Measurements from ENCODE around the gene VILL. TPM values are rescaled to one million over a fixed set of nuclear protein-coding genes. Genes with fewer than 3 reads are reported as not detected.
"Not testable (repeated sequence)": the region's sequence is repeated elsewhere in the genome, so short reads cannot be mapped to it uniquely, and the experiment has no call there.

Gene VILL
- total RNA-seq, 1 donor from 2014 or later = 12.8 TPM

DNA sequence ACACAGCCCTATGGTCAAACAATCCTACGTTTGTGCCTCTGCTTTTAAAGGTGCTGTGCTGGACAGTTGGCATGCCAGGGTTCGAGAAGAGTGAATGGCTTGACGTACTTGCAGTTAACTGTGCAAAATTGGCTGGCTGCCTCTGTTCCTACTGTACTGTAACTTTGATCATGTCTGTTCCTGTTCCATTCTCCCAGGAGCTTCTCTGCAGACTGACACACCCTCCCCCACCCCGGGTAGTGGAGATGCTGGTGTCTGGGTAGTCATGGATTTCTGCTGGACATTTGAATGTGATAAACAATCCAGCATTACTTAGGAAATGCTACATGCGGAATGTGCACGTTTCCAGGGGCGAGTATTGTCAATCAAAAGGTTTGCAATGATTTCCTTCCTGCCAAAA lies 6.5 kb upstream of the VILL start:
- no peaks in the 10 kb centered on the region for H3K4me1 Mint-ChIP-seq (ENCODE audit: low read depth)
- H3K4me3 Mint-ChIP-seq (ENCODE audit: low read depth) = no peak overlapping the region
- H3K27ac Mint-ChIP-seq = no peak overlapping the region
- H3K36me3 Mint-ChIP-seq (ENCODE audit: low read depth) = no peaks in the 10 kb centered on the region
- DNase-seq (ENCODE audit: low spot score) = no peak
- no peaks in the 10 kb centered on the region for H3K9me3 Mint-ChIP-seq
- no peaks in the 10 kb centered on the region for H3K27me3 Mint-ChIP-seq (ENCODE audit: low read depth)
- intact Hi-C loops (cut with micrococcal nuclease) = no loop called here

DNA sequence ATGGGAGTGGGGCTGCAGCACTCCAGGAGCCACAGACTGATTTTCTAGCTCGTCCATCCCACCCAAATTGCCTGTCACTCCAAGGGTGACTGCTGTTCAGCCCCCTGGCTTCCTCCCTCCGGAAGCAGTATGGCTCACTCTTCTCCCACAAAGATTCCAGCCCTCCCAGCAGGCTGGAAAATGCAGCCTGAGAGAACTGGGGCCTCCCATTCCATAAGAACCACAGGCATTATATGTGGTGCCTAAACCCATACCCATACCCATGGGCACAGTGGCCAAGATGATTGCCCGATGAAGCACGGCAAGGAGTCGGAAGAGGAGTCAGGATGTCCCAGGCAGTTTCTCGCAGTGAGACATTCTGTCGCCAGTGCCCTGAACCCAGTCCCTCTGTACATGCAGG lies 6.0 kb upstream of the VILL start:
- Mint-ChIP-seq H3K27ac (no peak overlapping the region), H3K36me3 (ENCODE audit: low read depth) (no peaks in the 10 kb centered on the region), H3K4me1 (ENCODE audit: low read depth) (no peaks in the 10 kb centered on the region), H3K4me3 (ENCODE audit: low read depth) (no peak overlapping the region), H3K9me3 (no peaks in the 10 kb centered on the region), H3K27me3 (ENCODE audit: low read depth) (no peaks in the 10 kb centered on the region)
- no peak for DNase-seq (ENCODE audit: low spot score)
- intact Hi-C loops (cut with micrococcal nuclease) = no loop called here

DNA sequence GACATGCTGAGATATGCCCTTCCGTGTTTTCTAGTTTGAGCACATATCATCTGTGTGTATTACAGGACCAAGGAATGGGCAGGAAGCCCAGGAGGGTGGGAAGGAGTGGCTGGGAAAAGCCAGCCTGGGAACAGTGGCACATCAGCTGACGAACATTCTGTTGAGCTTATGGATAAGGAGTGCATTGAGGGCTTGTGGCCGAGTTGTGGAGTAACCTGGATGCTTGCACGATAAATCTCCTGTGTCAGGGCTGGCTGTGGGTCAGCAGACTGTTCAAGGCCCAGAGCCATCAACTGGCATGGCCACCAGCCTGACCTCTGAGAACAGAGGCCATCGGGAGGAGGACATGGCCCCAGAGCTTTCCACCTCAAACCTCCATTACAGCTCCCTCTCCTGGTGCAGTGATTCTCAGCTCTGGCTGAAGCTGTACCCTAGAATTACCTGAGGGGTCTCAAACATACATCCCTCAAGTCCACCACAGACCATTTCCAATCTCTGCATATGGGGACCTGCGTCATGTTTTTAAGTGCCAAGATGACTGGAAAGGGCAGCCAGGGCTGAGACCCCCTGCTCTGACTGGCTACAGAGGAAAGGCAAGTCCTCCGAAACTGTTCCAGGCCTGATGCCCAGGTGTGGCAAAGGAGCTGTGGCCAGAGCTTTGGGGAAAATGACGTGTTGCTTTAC lies 4.8 kb upstream of the VILL start:
- no peaks in the 10 kb centered on the region for H3K36me3 Mint-ChIP-seq (ENCODE audit: low read depth)
- H3K27ac Mint-ChIP-seq = no peak overlapping the region
- H3K27me3 Mint-ChIP-seq (ENCODE audit: low read depth) = no peaks in the 10 kb centered on the region
- no peaks in the 10 kb centered on the region for H3K4me1 Mint-ChIP-seq (ENCODE audit: low read depth)
- H3K9me3 Mint-ChIP-seq = no peaks in the 10 kb centered on the region
- no peak overlapping the region for H3K4me3 Mint-ChIP-seq (ENCODE audit: low read depth)
- intact Hi-C loops (cut with micrococcal nuclease) = no loop called here
- DNase-seq (ENCODE audit: low spot score) = no peak

DNA sequence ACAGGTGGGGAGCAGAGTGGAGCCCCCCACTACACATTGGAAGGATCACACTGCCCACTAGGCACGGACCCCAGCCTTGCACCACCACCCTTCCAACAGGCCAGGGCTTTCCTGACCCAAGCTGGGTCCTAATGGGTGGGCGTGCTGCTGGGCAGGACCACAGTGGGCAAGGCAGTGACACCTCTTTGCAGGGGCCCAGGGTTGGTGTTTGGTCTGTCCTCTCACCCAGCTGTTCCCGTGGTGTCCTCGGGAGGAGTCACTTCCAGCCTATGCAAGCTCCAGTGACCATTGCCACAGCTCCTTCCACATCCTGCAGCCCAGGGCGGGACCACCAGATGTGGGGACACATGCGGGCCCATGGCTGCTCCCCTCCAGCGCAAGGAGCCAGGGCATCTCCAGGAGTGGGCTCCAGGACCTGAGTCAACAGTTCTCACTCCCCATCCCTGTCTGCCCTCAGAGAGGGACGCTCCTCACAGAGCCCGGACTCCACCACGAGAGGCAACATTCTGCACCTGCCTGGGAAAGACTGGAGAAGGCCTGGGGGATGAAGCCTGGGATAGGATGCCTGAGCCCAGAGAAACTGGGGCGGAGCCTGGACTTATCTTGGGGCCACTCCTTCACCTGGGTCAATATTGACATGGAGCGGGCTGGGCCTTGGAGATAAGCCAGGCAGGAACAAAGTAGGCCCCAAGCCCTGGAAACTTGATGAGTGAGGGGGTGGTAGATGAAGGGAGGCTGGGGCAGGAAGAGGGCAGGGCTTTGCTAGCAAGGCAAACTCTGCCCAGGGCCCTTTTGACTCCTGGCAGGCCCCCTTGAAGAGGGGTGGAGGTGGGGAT lies 3.9 kb upstream of the VILL start:
- H3K4me1 Mint-ChIP-seq (ENCODE audit: low read depth) = no peaks in the 10 kb centered on the region
- no peak overlapping the region for H3K4me3 Mint-ChIP-seq (ENCODE audit: low read depth)
- no peak for DNase-seq (ENCODE audit: low spot score)
- H3K27ac Mint-ChIP-seq = no peak overlapping the region
- H3K27me3 Mint-ChIP-seq (ENCODE audit: low read depth) = no peaks in the 10 kb centered on the region
- H3K9me3 Mint-ChIP-seq = no peaks in the 10 kb centered on the region
- H3K36me3 Mint-ChIP-seq (ENCODE audit: low read depth) = no peaks in the 10 kb centered on the region
- intact Hi-C loops (cut with micrococcal nuclease) = no loop called here

DNA sequence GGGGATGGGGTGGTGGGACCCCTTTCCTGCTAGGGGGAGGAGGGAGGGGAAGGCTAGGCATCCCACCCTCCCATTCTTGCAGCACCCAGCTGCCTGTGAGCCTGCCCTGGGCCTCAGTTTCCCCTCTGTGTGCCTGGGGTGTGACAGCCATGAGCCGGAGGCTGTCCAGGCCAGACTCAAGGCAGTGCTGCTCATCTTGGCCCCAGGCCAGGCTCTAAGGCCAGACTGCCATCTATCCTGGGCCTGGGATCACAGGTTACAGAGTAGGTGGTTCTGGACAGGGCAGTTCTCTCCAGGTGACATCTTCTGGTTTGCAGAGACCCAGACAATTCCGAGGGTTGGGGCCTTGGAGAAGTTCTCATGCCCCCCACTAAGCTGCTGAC lies 3.3 kb upstream of the VILL start:
- Mint-ChIP-seq H3K27ac (no peak overlapping the region), H3K4me1 (ENCODE audit: low read depth) (no peaks in the 10 kb centered on the region), H3K27me3 (ENCODE audit: low read depth) (no peaks in the 10 kb centered on the region), H3K36me3 (ENCODE audit: low read depth) (no peaks in the 10 kb centered on the region), H3K9me3 (no peaks in the 10 kb centered on the region), H3K4me3 (ENCODE audit: low read depth) (no peak overlapping the region)
- DNase-seq (ENCODE audit: low spot score) = no peak
- intact Hi-C loops (cut with micrococcal nuclease) = no loop called here

- intact Hi-C loops (cut with micrococcal nuclease) = no loop called here
- DNase-seq (ENCODE audit: low spot score) = no peak
- Mint-ChIP-seq H3K4me1 (ENCODE audit: low read depth) (no peaks in the 10 kb centered on the region), H3K27ac (no peak overlapping the region), H3K9me3 (no peaks in the 10 kb centered on the region), H3K36me3 (ENCODE audit: low read depth) (no peaks in the 10 kb centered on the region), H3K4me3 (ENCODE audit: low read depth) (no peak overlapping the region), H3K27me3 (ENCODE audit: low read depth) (no peaks in the 10 kb centered on the region)
These were observed 2.8 kb upstream of the VILL start for GRCh38 chr3:37987751-37988179.

DNA sequence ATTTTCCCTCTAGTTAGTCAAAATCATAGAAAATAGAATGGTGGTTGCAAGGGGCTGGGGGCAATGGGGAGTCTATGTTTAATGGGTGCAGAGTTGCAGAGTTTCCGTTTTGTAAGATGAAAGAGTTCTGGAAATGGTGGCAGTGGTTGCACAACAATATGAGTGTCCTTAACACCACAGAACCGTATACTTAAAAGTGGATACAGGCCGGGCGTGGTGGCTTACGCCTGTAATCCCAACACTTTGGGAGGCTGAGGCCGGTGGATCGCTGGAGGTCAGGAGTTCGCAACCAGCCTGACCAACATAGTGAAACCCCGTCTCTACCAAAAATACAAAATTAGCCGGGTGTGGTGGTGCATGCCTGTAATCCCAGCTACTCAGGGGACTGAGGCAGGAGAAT lies 2.2 kb upstream of the VILL start:
- H3K36me3 Mint-ChIP-seq (ENCODE audit: low read depth); intact Hi-C loops (cut with micrococcal nuclease); DNase-seq (ENCODE audit: low spot score); H3K4me3 Mint-ChIP-seq (ENCODE audit: low read depth); H3K9me3 Mint-ChIP-seq; H3K27ac Mint-ChIP-seq; H3K4me1 Mint-ChIP-seq (ENCODE audit: low read depth); H3K27me3 Mint-ChIP-seq (ENCODE audit: low read depth): not testable (repeated sequence)

DNA sequence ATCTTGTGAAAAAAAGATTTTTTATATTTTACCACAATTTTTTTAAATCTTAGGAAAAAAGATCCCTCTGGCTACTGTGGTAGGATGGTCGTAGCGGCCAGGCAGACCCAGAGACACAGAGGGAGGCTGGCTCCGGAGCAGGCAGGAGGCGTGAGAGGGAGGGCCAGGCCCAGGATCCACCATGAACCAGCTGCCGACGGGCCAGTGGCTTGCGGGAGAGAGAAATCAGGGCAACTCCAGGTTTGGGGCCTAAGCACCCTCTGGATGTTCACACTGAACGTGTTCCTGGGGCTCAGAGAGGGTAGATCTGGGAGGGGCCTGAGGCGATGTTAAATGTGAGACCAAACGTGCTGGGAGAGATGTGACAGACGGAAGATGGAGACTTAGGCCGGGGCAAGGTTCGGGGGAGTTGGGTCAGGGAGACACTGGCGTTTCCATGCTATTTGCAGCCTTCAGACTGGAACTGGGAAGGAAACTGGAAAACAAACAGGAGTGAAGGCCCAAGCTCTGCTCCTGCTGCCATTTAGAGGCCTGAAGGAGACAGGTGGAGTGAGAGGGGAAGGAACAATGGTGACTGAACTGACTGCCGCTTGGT lies 1.6 kb upstream of the VILL start:
- Mint-ChIP-seq H3K27ac (no peak overlapping the region), H3K4me3 (ENCODE audit: low read depth) (no peak overlapping the region), H3K9me3 (no peaks in the 10 kb centered on the region), H3K4me1 (ENCODE audit: low read depth) (peaks cover 8% of the 10 kb centered on the region), H3K36me3 (ENCODE audit: low read depth) (no peaks in the 10 kb centered on the region), H3K27me3 (ENCODE audit: low read depth) (no peaks in the 10 kb centered on the region)
- no peak for DNase-seq (ENCODE audit: low spot score)
- intact Hi-C loops (cut with micrococcal nuclease) = no loop called here

DNA sequence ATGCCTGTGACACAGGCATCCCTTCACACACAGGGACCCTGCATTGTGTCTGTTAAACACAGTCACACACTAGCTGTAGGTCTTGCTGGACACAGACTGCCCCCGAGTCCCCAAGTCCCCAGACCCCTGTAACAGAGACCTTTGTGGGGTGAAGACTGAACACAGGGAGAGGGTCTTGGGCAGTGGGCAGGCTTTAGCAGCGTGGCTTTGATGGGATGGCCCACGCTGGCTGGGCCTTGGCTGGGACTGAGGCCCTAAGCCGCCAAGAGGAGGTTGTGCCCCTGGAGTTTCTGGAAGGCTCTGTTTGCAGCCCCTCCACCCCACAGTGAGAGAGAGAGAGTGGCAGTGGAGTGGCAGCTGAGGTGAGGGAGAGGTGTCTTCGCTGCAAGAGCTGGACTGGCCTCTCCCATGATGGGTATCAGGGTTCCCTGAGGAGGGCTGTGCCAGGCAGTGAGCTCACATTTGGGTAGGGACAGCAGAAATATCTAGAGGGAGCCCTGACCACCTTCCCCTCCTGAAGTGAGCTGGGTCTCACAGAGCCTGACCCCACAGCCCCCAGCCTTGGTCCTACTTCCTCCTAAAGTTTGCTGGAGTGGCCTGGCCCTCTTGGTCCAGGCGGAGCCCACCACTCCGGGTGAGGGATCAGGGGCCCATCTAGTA lies 635 bp upstream of the VILL start:
- Mint-ChIP-seq H3K36me3 (ENCODE audit: low read depth) (no peaks in the 10 kb centered on the region), H3K9me3 (no peaks in the 10 kb centered on the region), H3K4me1 (ENCODE audit: low read depth) (peaks cover 15% of the 10 kb centered on the region), H3K27ac (no peak overlapping the region), H3K4me3 (ENCODE audit: low read depth) (no peak overlapping the region), H3K27me3 (ENCODE audit: low read depth) (no peaks in the 10 kb centered on the region)
- intact Hi-C loops (cut with micrococcal nuclease) = no loop called here
- no peak for DNase-seq (ENCODE audit: low spot score)

DNA sequence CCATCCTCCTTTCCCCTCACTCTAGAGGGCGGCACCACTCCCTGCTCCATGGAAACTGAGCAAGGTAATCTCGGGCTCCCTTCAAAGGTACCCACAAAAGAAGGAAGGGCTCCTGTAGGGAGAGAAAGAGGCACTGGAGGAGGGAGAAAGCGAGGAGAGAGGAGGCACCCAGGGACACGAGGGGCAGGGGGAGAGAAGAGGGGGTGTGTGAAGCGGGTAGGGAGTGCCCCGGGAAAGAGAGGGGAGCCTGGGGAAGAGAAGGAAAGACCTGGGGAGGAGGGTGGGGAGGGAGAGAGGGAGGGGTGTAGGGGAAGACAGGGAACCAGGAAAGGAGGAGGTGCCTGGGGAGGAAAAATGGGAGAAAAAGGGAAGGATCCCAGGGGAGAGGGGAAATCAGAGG lies 523 bp downstream of the VILL start:
- no peaks in the 10 kb centered on the region for H3K27me3 Mint-ChIP-seq (ENCODE audit: low read depth)
- H3K4me3 Mint-ChIP-seq (ENCODE audit: low read depth) = no peak overlapping the region
- H3K36me3 Mint-ChIP-seq (ENCODE audit: low read depth) = peaks cover 8% of the 10 kb centered on the region
- DNase-seq (ENCODE audit: low spot score) = no peak
- H3K9me3 Mint-ChIP-seq = no peaks in the 10 kb centered on the region
- no peak overlapping the region for H3K27ac Mint-ChIP-seq
- peaks cover 27% of the 10 kb centered on the region for H3K4me1 Mint-ChIP-seq (ENCODE audit: low read depth)
- intact Hi-C loops (cut with micrococcal nuclease) = no loop called here

- Mint-ChIP-seq H3K9me3 (no peaks in the 10 kb centered on the region), H3K27me3 (ENCODE audit: low read depth) (no peaks in the 10 kb centered on the region), H3K4me1 (ENCODE audit: low read depth) (peaks cover 34% of the 10 kb centered on the region), H3K4me3 (ENCODE audit: low read depth) (no peak overlapping the region), H3K27ac (no peak overlapping the region), H3K36me3 (ENCODE audit: low read depth) (peaks cover 15% of the 10 kb centered on the region)
- DNase-seq (ENCODE audit: low spot score) = no peak
- intact Hi-C loops (cut with micrococcal nuclease) = no loop called here
These were observed 1.2 kb downstream of the VILL start for GRCh38 chr3:37991823-37992222.

DNA sequence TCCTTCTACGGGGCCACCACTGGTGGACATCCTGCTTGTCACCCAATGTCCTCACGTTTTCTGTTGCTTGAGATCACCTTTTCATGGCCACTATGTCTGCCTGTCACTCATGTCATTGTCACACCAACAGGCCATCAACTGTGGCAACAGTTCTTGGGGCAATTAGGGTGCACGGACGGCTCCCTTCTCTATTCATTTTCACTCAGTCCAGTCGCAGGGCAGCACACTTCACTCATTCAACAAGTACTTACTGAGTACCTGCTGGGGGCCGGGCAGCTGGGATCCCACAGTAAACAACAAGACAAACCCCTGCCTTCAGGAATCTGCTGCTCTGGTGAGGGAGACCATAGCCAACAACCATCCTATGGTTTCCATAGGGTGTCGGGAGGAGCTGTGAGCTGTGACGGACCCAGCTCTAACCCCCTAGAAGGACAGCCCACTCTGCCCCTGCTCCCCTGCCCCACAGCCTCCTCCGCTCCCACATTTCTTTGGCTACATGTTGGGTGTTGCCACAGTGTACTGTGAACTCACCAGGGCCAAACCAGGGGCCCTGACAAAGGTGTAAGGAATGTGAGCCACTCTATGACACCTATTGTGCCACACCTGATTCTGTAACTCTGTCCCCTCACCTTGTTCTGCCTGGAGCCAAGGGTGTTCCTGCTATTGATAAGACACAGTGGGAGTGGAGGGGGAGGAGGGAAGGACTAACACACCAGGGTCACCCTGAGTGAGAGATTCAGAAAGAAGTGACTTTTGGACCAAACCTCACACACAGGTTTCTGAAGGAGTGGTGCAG lies 1.9 kb downstream of the VILL start:
- Mint-ChIP-seq H3K27me3 (ENCODE audit: low read depth) (no peaks in the 10 kb centered on the region), H3K27ac (no peak overlapping the region), H3K9me3 (no peaks in the 10 kb centered on the region), H3K4me3 (ENCODE audit: low read depth) (peak overlapping the region; percentile 83), H3K36me3 (ENCODE audit: low read depth) (peaks cover 20% of the 10 kb centered on the region), H3K4me1 (ENCODE audit: low read depth) (peaks cover 36% of the 10 kb centered on the region)
- intact Hi-C loops (cut with micrococcal nuclease) = no loop called here
- no peak for DNase-seq (ENCODE audit: low spot score)
